Stimulated activated effector memory CD8-positive, alpha-beta T cell treated with anti-CD3 and anti-CD28 coated beads, Interleukin-12 subunit alpha, Interleukin-12 subunit beta, amount 100 ng/mL, for 72 hours (primary cell): ENCODE data around the gene ARFGAP2.

Experiments
- ATAC-seq: fragments of 150-1000 bp; cut with Tn5 transposase; 2 replicates; pipeline ENCODE4 v1.10.0; 2021
- DNase-seq, 2 donors: peaks; one replicate each; pipeline ENCODE4 v3.0.0; 2021 to 2022; ENCODE audit warnings: low spot score in 2 of 2
- H3K27ac Mint-ChIP-seq: one replicate; pipeline ENCODE4 v1.8.0; 2022; ENCODE audit warnings: mild to moderate bottlenecking, mixed read lengths
- H3K36me3 Mint-ChIP-seq: one replicate; pipeline ENCODE4 v1.8.0; 2022; ENCODE audit warnings: mild to moderate bottlenecking, mixed read lengths
- H3K4me1 Mint-ChIP-seq: one replicate; pipeline ENCODE4 v1.8.0; 2022; ENCODE audit warnings: mixed read lengths
- H3K4me3 Mint-ChIP-seq: one replicate; pipeline ENCODE4 v1.8.0; 2022; ENCODE audit warnings: mild to moderate bottlenecking, mixed read lengths
- H3K9me3 Mint-ChIP-seq: one replicate; pipeline ENCODE4 v1.8.0; 2022; ENCODE audit warnings: mixed read lengths

Gene ARFGAP2

GRCh38 chr11:47163898-47164297 is 12.8 kb downstream of the ARFGAP2 start:
- no peak for ATAC-seq
- Mint-ChIP-seq H3K27ac (peak overlapping the region; percentile 50), H3K9me3 (no peaks in the 10 kb centered on the region), H3K4me1 (no peaks in the 10 kb centered on the region), H3K4me3 (no peak overlapping the region), H3K36me3 (peaks cover 72% of the 10 kb centered on the region)
- DNase-seq, result no peak

DNA sequence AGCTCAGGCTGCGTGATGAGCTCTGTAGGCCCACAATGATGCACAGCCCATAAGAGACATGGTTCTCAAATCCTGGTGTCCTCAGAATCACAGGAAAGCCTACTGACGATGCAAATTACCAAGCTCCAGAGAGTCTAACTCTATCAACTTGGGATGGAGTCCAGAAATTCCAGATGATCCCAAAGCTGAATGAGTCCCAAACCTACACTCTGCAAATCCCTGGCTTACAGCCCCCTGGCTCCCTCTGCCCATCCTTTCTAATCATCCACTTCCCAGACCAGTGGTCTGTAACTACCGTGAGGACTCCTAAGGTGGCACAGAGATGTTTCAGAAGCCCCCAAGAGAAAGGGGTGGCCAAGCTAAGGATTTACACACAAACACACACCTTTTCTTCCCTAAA is 13.5 kb downstream of the ARFGAP2 start:
- Mint-ChIP-seq H3K27ac (no peak overlapping the region), H3K36me3 (peaks cover 65% of the 10 kb centered on the region)

DNA sequence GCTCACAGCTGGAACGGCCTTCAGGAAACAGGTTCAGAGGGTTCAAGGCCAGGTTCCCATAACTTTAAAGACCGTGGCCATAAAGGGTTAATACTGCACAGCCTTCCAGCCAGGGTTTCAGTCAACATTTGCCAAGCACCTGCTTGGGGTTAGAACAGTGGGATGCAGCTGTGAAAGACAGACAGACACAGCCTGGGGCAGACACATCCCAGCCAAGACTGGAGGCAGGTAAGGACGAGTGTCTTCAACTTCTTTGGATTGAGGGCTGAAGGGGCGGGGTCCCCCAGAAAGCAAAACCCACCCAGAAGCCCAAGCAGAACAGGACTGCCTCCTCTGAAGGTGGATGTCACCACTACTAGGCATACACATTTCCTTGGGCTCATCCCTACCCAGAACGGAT is 14.3 kb downstream of the ARFGAP2 start:
- Mint-ChIP-seq H3K4me3 (no peak overlapping the region), H3K9me3 (no peaks in the 10 kb centered on the region), H3K27ac (peak overlapping the region; percentile 43), H3K4me1 (no peaks in the 10 kb centered on the region), H3K36me3 (peaks cover 57% of the 10 kb centered on the region)
- DNase-seq (no peak), ATAC-seq (no peak)

More for the DNA sequence above, 13.5 kb downstream of the ARFGAP2 start:
- Mint-ChIP-seq H3K4me1 (no peaks in the 10 kb centered on the region), H3K9me3 (no peaks in the 10 kb centered on the region), H3K4me3 (no peak overlapping the region)
- no peak for DNase-seq
- ATAC-seq, result no peak

- DNase-seq, result no peak
- H3K9me3 Mint-ChIP-seq, result no peaks in the 10 kb centered on the region
- H3K4me1 Mint-ChIP-seq, result no peaks in the 10 kb centered on the region
- ATAC-seq, result no peak
- no peak overlapping the region for H3K27ac Mint-ChIP-seq
- peaks cover 52% of the 10 kb centered on the region for H3K36me3 Mint-ChIP-seq
- H3K4me3 Mint-ChIP-seq, result no peak overlapping the region
These were observed 14.8 kb downstream of the ARFGAP2 start for GRCh38 chr11:47161890-47162289.

- ATAC-seq, result peak; percentile 85
- Mint-ChIP-seq H3K4me3 (no peak overlapping the region), H3K4me1 (no peaks in the 10 kb centered on the region), H3K36me3 (peaks cover 46% of the 10 kb centered on the region), H3K27ac (no peak overlapping the region), H3K9me3 (no peaks in the 10 kb centered on the region)
- peak; percentile 54 to 76 for DNase-seq
These were observed 15.4 kb downstream of the ARFGAP2 start for GRCh38 chr11:47161134-47161854.

DNA sequence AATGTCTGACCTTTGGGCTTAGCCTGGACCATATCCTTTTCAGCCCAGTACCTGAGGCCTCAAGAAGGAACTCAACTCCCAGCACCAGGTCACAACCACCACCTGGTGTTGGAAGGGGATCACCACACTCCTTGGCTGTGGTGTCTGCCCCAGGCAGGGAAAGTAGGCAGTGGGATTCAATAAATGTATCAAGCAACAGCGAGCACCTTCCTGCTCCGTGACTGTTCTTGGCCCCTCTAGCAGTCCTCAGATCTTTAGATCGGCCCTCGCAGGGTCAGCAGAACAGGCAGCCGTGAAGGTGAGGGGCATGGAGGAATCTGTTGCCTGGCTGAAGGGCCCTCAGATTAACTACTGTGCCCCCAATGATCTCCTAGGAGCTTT is 15.9 kb downstream of the ARFGAP2 start:
- Mint-ChIP-seq H3K4me3 (no peak overlapping the region), H3K4me1 (no peaks in the 10 kb centered on the region), H3K9me3 (no peaks in the 10 kb centered on the region), H3K27ac (no peak overlapping the region), H3K36me3 (peaks cover 41% of the 10 kb centered on the region)
- DNase-seq, result no peak
- ATAC-seq, result no peak

GRCh38 chr11:47158242-47158641 is 18.4 kb downstream of the ARFGAP2 start:
- peak overlapping the region; percentile 12 for H3K27ac Mint-ChIP-seq
- H3K4me3 Mint-ChIP-seq, result no peak overlapping the region

DNA sequence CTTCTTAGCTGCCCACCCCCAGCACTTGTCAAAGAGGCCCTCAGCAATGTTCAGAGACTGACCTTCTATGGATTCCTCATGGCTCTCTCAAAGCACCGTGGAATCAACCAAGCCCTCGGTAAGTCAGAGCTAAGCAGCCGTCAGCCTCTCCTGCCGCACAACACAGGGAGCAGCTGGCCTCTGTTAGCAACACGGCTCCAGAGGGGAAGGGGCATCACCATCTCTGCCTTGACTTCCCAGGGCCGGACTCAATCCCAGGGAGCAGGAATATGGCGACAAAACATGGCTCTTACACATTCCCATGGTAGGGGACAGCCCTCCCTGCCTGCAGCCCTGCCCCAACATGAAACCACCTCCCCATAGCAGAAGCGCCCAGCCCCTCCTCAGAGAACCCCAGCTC is 18.9 kb downstream of the ARFGAP2 start:
- Mint-ChIP-seq H3K9me3 (no peaks in the 10 kb centered on the region), H3K27ac (peak overlapping the region; percentile 12), H3K4me3 (no peak overlapping the region), H3K4me1 (peaks cover 27% of the 10 kb centered on the region), H3K36me3 (peaks cover 18% of the 10 kb centered on the region)
- DNase-seq, result no peak
- no peak for ATAC-seq

More at GRCh38 chr11:47158242-47158641, 18.4 kb downstream of the ARFGAP2 start:
- Mint-ChIP-seq H3K4me1 (peaks cover 23% of the 10 kb centered on the region), H3K36me3 (peaks cover 22% of the 10 kb centered on the region), H3K9me3 (no peaks in the 10 kb centered on the region)
- DNase-seq (no peak), ATAC-seq (no peak)

DNA sequence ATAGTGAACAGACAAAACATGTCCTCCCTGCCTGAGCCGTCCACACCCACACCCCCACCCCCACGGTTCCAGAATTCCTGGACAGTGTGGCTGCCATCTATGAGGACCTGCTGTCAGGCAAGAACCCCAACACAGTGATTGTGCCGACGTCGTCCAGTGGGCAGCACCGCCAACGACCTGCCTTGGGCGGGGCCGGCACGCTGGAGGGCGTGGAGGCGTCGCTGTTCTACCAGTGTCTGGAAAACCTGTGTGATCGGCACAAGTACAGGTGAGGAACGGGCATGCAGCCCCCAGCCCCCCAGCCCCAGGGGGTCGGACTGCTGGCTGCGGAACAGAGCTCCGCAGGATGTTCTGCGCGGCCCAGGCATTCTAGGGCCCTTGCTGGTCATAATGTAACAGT is 19.7 kb downstream of the ARFGAP2 start:
- Mint-ChIP-seq H3K36me3 (peaks cover 13% of the 10 kb centered on the region), H3K9me3 (no peaks in the 10 kb centered on the region), H3K27ac (no peak overlapping the region), H3K4me3 (no peak overlapping the region), H3K4me1 (peaks cover 29% of the 10 kb centered on the region)
- ATAC-seq (no peak), DNase-seq (no peak)

GRCh38 chr11:47156333-47156732 is 20.3 kb downstream of the ARFGAP2 start:
- no peak for ATAC-seq
- DNase-seq, result no peak
- H3K4me3 Mint-ChIP-seq, result no peak overlapping the region
- H3K9me3 Mint-ChIP-seq, result no peaks in the 10 kb centered on the region
- peaks cover 29% of the 10 kb centered on the region for H3K4me1 Mint-ChIP-seq
- H3K36me3 Mint-ChIP-seq, result peaks cover 13% of the 10 kb centered on the region
- H3K27ac Mint-ChIP-seq, result peak overlapping the region; percentile 29

- H3K4me3 Mint-ChIP-seq, result peak overlapping the region; percentile 61
- ATAC-seq, result no peak
- peaks cover 29% of the 10 kb centered on the region for H3K4me1 Mint-ChIP-seq
- DNase-seq, result no peak
- H3K9me3 Mint-ChIP-seq, result no peaks in the 10 kb centered on the region
- peaks cover 13% of the 10 kb centered on the region for H3K36me3 Mint-ChIP-seq
- H3K27ac Mint-ChIP-seq, result peak overlapping the region; percentile 91
These were observed 20.8 kb downstream of the ARFGAP2 start for GRCh38 chr11:47155879-47156278.

DNA sequence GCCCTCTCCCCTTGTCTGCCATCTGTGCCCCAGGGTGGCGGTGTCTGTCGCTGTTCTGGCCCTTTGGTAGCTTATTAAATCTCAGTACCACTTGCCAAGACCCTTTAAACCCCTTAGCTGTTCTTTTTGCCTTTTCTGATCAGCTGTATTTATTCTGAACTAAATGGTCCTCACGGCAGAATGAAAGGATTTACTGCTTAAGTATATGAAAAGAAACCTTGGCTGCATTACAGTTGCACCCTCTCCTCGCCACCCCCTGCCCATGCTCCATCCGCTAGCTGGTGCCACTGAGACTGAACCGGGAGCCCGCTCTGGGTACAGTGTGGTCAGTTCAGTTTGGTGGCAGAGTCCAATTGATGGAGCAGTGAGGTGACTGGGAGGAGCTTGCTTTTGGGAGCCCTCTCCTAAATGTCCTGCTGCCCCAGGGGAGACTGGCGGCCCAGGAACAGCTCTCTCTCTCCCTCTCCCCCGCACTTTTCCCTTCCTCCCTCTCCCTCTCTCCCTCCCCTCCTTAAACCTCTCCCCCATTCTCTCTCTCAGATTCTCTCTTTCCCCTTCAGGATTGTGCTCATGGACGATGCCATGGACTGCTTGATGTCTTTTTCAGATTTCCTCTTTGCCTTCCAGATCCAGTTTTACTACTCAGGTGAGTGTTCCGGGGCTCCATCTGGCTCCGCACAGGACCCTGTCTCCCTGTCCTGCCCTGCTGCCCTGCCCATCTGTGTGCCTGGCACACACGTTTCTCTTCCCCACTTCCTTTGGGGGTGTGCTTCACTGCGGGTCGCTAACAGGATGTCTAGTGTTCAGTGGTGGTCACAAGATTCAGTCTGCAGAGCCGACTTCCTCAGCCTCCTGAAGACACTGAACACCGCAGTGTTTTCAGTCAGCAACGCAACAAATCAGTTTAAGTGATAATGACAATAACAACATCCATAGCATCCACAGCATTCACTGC is 21.8 kb downstream of the ARFGAP2 start:
- H3K4me3 Mint-ChIP-seq, result peak overlapping the region; percentile 61
- peak overlapping the region; percentile 91 for H3K27ac Mint-ChIP-seq
- peaks cover 10% of the 10 kb centered on the region for H3K36me3 Mint-ChIP-seq
- ATAC-seq, result peak; percentile 82
- DNase-seq, result no peak
- H3K4me1 Mint-ChIP-seq, result peaks cover 29% of the 10 kb centered on the region
- H3K9me3 Mint-ChIP-seq, result no peaks in the 10 kb centered on the region

- peaks cover 4% of the 10 kb centered on the region for H3K36me3 Mint-ChIP-seq
- peak overlapping the region; percentile 81 for H3K27ac Mint-ChIP-seq
- peak; percentile 49 for ATAC-seq
- DNase-seq, result peak; percentile 43 to 70
- peaks cover 29% of the 10 kb centered on the region for H3K4me1 Mint-ChIP-seq
- H3K9me3 Mint-ChIP-seq, result no peaks in the 10 kb centered on the region
- no peak overlapping the region for H3K4me3 Mint-ChIP-seq
These were observed 23.4 kb downstream of the ARFGAP2 start for GRCh38 chr11:47152953-47153950.

- no peak for ATAC-seq
- Mint-ChIP-seq H3K9me3 (no peaks in the 10 kb centered on the region), H3K4me1 (peaks cover 29% of the 10 kb centered on the region), H3K36me3 (peaks cover 6% of the 10 kb centered on the region), H3K4me3 (no peak overlapping the region), H3K27ac (no peak overlapping the region)
- no peak for DNase-seq
These were observed 24.3 kb downstream of the ARFGAP2 start for GRCh38 chr11:47152126-47152952.
